ENCODE data around the gene ERC2. TPM values are rescaled to one million over a fixed set of nuclear protein-coding genes. Genes with fewer than 3 reads are reported as not detected.

The ERC2 gene
- total RNA-seq, 1 experiment from 2014 or later = 0.77 TPM

GRCh38 chr3:55471522-55472280 is 996.6 kb downstream of the ERC2 start:
- ATAC-seq (no peak), DNase-seq (no peak)
- H3K9me2 ChIP-seq (replicated peaks; ENCODE audit: low read length) = no peaks in the 10 kb centered on the region
- no TSS peak for BruUV-seq (replicated peaks)
- no peaks in the 10 kb centered on the region for H3F3A ChIP-seq (ENCODE audit: low read length, unreplicated experiment)
- H2AFZ ChIP-seq (ENCODE audit: low read length) = no peak overlapping the region
- peaks cover 1% of the 10 kb centered on the region; the same call in 1 of the 2 replicates for H3K4me1 ChIP-seq (ENCODE audit: insufficient read depth, low read length)
- no peaks in the 10 kb centered on the region for H3K9me3 ChIP-seq (ENCODE audit: low read length)
- no peaks in the 10 kb centered on the region for H3K27me3 ChIP-seq (ENCODE audit: low read length)
- ChIA-PET CTCF (no interaction called here), POLR2A (ENCODE audit: unreplicated experiment) (no interaction called here)
- no peak overlapping the region for H3K4me3 ChIP-seq (ENCODE audit: low read length)
- H3K9ac ChIP-seq (ENCODE audit: low read length) = no peak overlapping the region
- TF ChIP-seq EZH2phosphoT487 (IDR thresholded peaks at IDR 0.05; ENCODE audit: borderline replicate concordance, low read length) (no peak), EZH2 (IDR thresholded peaks at IDR 0.05; ENCODE audit: low read length, unreplicated experiment) (no peak)
- TF ChIP-seq, protein P1, sequence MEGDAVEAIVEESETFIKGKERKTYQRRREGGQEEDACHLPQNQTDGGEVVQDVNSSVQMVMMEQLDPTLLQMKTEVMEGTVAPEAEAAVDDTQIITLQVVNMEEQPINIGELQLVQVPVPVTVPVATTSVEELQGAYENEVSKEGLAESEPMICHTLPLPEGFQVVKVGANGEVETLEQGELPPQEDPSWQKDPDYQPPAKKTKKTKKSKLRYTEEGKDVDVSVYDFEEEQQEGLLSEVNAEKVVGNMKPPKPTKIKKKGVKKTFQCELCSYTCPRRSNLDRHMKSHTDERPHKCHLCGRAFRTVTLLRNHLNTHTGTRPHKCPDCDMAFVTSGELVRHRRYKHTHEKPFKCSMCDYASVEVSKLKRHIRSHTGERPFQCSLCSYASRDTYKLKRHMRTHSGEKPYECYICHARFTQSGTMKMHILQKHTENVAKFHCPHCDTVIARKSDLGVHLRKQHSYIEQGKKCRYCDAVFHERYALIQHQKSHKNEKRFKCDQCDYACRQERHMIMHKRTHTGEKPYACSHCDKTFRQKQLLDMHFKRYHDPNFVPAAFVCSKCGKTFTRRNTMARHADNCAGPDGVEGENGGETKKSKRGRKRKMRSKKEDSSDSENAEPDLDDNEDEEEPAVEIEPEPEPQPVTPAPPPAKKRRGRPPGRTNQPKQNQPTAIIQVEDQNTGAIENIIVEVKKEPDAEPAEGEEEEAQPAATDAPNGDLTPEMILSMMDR (conservative IDR thresholded peaks at IDR 0.05; ENCODE audit: low read depth, low read length) = no peak
- H3K4me2 ChIP-seq (ENCODE audit: low read length) = no peak overlapping the region
- no peaks in the 10 kb centered on the region for H4K20me1 ChIP-seq (ENCODE audit: low read length)
- H3K27ac ChIP-seq (ENCODE audit: low read length) = no peak overlapping the region
- H3K79me2 ChIP-seq (ENCODE audit: low read length) = no peaks in the 10 kb centered on the region
- H3K36me3 ChIP-seq (ENCODE audit: low read depth, low read length) = no peaks in the 10 kb centered on the region; the same call in 1 of the 2 replicates
- intact Hi-C loops (cut with micrococcal nuclease) = no loop called here

DNA sequence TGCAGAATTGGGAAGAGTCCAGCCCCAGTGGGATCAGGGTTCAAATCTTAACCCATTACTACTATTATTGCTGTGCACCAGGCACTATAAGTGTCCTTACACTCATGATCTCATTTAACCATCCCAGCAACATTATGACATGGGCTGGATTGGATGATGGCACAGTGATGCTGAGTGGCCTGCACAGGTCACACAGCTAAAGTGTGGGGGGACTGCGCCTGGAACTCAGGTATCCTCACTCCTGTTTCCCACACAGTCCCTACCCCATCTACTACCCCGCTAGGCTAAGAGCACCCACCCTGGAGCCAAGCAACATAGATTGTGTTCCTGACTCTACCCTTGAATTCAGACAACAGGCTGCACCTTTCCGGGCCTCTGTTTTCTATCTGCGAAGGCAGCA is 997.2 kb downstream of the ERC2 start:
- Histone ChIP-seq H3K27ac (ENCODE audit: low read length) (no peak overlapping the region), H3K9me3 (ENCODE audit: low read length) (no peaks in the 10 kb centered on the region), H3K79me2 (ENCODE audit: low read length) (no peaks in the 10 kb centered on the region), H3K9ac (ENCODE audit: low read length) (no peak overlapping the region), H2AFZ (ENCODE audit: low read length) (no peak overlapping the region), H3K4me3 (ENCODE audit: low read length) (no peak overlapping the region), H4K20me1 (ENCODE audit: low read length) (no peaks in the 10 kb centered on the region), H3K27me3 (ENCODE audit: low read length) (no peaks in the 10 kb centered on the region), H3K4me2 (ENCODE audit: low read length) (no peak overlapping the region), H3F3A (ENCODE audit: low read length, unreplicated experiment) (no peaks in the 10 kb centered on the region), H3K36me3 (ENCODE audit: low read depth, low read length) (no peaks in the 10 kb centered on the region; the same call in 1 of the 2 replicates), H3K4me1 (ENCODE audit: insufficient read depth, low read length) (no peaks in the 10 kb centered on the region), H3K9me2 (replicated peaks; ENCODE audit: low read length) (no peaks in the 10 kb centered on the region)
- POLR2A ChIA-PET (ENCODE audit: unreplicated experiment) = no interaction called here
- DNase-seq = no peak
- BruUV-seq (replicated peaks) = no TSS peak
- TF ChIP-seq EZH2 (IDR thresholded peaks at IDR 0.05; ENCODE audit: low read length, unreplicated experiment) = no peak
- no peak for TF ChIP-seq EZH2phosphoT487 (IDR thresholded peaks at IDR 0.05; ENCODE audit: borderline replicate concordance, low read length)
- TF ChIP-seq, protein P1 (conservative IDR thresholded peaks at IDR 0.05; ENCODE audit: low read depth, low read length) = no peak
- intact Hi-C loops (cut with micrococcal nuclease) = no loop called here
- CTCF ChIA-PET = no interaction called here
- no peak for ATAC-seq

GRCh38 chr3:55469957-55470526 is 998.2 kb downstream of the ERC2 start:
- H3K79me2 ChIP-seq (ENCODE audit: low read length) = no peaks in the 10 kb centered on the region
- H4K20me1 ChIP-seq (ENCODE audit: low read length) = no peaks in the 10 kb centered on the region
- no peak overlapping the region for H3K9ac ChIP-seq (ENCODE audit: low read length)
- no TSS peak for BruUV-seq (replicated peaks)
- no peak for DNase-seq
- H3K27ac ChIP-seq (ENCODE audit: low read length) = no peak overlapping the region
- no peaks in the 10 kb centered on the region for H3K27me3 ChIP-seq (ENCODE audit: low read length)
- ChIA-PET POLR2A (ENCODE audit: unreplicated experiment) (no interaction called here), CTCF (no interaction called here)
- no peak overlapping the region for H2AFZ ChIP-seq (ENCODE audit: low read length)
- no peaks in the 10 kb centered on the region for H3F3A ChIP-seq (ENCODE audit: low read length, unreplicated experiment)
- TF ChIP-seq, protein P1 (conservative IDR thresholded peaks at IDR 0.05; ENCODE audit: low read depth, low read length) = no peak
- TF ChIP-seq EZH2phosphoT487 (IDR thresholded peaks at IDR 0.05; ENCODE audit: borderline replicate concordance, low read length) = no peak
- intact Hi-C loops (cut with micrococcal nuclease) = no loop called here
- H3K36me3 ChIP-seq (ENCODE audit: low read depth, low read length) = no peaks in the 10 kb centered on the region; the same call in 1 of the 2 replicates
- no peak for ATAC-seq
- H3K4me3 ChIP-seq (ENCODE audit: low read length) = no peak overlapping the region
- no peaks in the 10 kb centered on the region for H3K4me1 ChIP-seq (ENCODE audit: insufficient read depth, low read length)
- no peaks in the 10 kb centered on the region for H3K9me3 ChIP-seq (ENCODE audit: low read length)
- no peaks in the 10 kb centered on the region for H3K9me2 ChIP-seq (replicated peaks; ENCODE audit: low read length)
- no peak overlapping the region for H3K4me2 ChIP-seq (ENCODE audit: low read length)

All from PC-3 (cell line).